HCT116 (cell line): ENCODE data around the gene YY1. TPM values are rescaled to one million over a fixed set of nuclear protein-coding genes. Genes with fewer than 3 reads are reported as not detected.

Experiments used
- ATAC-seq: fragments of 200-7000 bp; cut with Tn5 transposase; 2 replicates; pipeline ENCODE4 v1.9.1; 2020; ENCODE audit warnings: mild to moderate bottlenecking, moderate library complexity
- BruUV-seq: library from RNA; stranded (reverse); fragments of 400-500 nt; replicated peaks from 2 replicates; lab custom pipeline; 2021; lab: Mats Ljungman, UMichigan
- CTCF ChIA-PET: fragments of 300-600 bp; sonication (Branson Sonifier 250); formaldehyde crosslinking; loops from one replicate; lab custom pipeline; 2021; ENCODE audit warnings: antibody characterized with exemption; lab: Charles Lee
- POLR2A ChIA-PET: fragments of 300-600, 350-600 bp; sonication (Branson Sonifier 250); formaldehyde crosslinking; loops from one replicate; lab custom pipeline; 2021; ENCODE audit warnings: antibody characterized with exemption; lab: Charles Lee
- RAD21 ChIA-PET, 2 experiments: fragments of 300-600 bp; sonication (Branson Sonifier 250); formaldehyde crosslinking; loops; one replicate each; lab custom pipeline; 2023; ENCODE audit warnings: low total read pairs in 2 of 2; ENCODE audit not compliant: uncharacterized antibody in 2 of 2, unreplicated experiment in 2 of 2, low non-redundant PET in 1 of 2; lab: Charles Lee
- DNase-seq: peaks from one replicate; pipeline ENCODE4 v3.0.0-alpha.2; 2010; ENCODE audit warnings: low read depth, low spot score
- H2AFZ ChIP-seq: fragments of 200-600 bp; shearing (Covaris generic), sonication (generic); 2 replicates; pipeline ENCODE4 v1.6.1; 2017; ENCODE audit warnings: low read depth, mixed run types, mixed read lengths, antibody characterized with exemption, low read length; ENCODE audit not compliant: poor library complexity, severe bottlenecking
- H3K27ac ChIP-seq: 2 replicates; pipeline ENCODE4 v1.5.1; 2012; ENCODE audit warnings: low read depth, low read length
- H3K27me3 ChIP-seq: fragments of 200-600 bp; sonication (generic); 2 replicates; pipeline ENCODE4 v1.6.1; 2016; ENCODE audit warnings: mixed run types, low read length, mixed read lengths; ENCODE audit not compliant: insufficient read depth
- H3K36me3 ChIP-seq, 2 experiments: fragments of 200-500 bp in 1 of 2; fragments of 200-600 bp in 1 of 2; sonication (Bioruptor generic) in 1 of 2; sonication (generic) in 1 of 2; 2 replicates each; pipeline versions ENCODE4 v1.5.1 to v1.6.1; 2014 to 2016; ENCODE audit warnings: low read length in 2 of 2, inconsistent platforms in 1 of 2, mixed read lengths in 1 of 2, mixed run types in 1 of 2; ENCODE audit not compliant: insufficient read depth in 2 of 2, control insufficient read depth in 1 of 2
- H3K4me1 ChIP-seq, 2 experiments: fragments of 200-600 bp in 1 of 2; sonication (generic) in 1 of 2; 2 replicates each; pipeline versions ENCODE4 v1.5.1 to v1.6.1; 2012 to 2017; ENCODE audit warnings: low read length in 2 of 2, inconsistent platforms in 1 of 2, mild to moderate bottlenecking in 1 of 2, mixed read lengths in 1 of 2, mixed run types in 1 of 2, moderate library complexity in 1 of 2; ENCODE audit not compliant: insufficient read depth in 2 of 2, control insufficient read depth in 1 of 2
- H3K4me2 ChIP-seq: fragments of 200-600 bp; sonication (generic); 2 replicates; pipeline ENCODE4 v1.6.1; 2017; ENCODE audit warnings: mixed run types, low read length, mixed read lengths
- H3K4me3 ChIP-seq, 2 experiments: fragments of 200-600 bp in 1 of 2; sonication (generic) in 1 of 2; replicated peaks in 1 of 2; 2 replicates each; pipeline ENCODE4 v1.5.1; 2011 to 2016; ENCODE audit warnings: low read length in 2 of 2, control low read depth in 1 of 2, low read depth in 1 of 2, mild to moderate bottlenecking in 1 of 2, mixed read lengths in 1 of 2, mixed run types in 1 of 2
- H3K79me2 ChIP-seq: fragments of 200-600 bp; sonication (generic); 2 replicates; pipeline ENCODE4 v1.6.1; 2017; ENCODE audit warnings: mild to moderate bottlenecking, mixed run types, low read length, moderate library complexity, mixed read lengths; ENCODE audit not compliant: insufficient read depth
- H3K9ac ChIP-seq: fragments of 200-600 bp; sonication (generic); 2 replicates; pipeline ENCODE4 v1.6.1; 2016; ENCODE audit warnings: low read length, mixed read lengths
- H3K9me2 ChIP-seq: fragments of 200-600 bp; sonication (generic), shearing (Covaris generic); 2 replicates; pipeline ENCODE4 v1.6.1; 2017; ENCODE audit warnings: mixed run types, mild to moderate bottlenecking, moderate library complexity; ENCODE audit not compliant: insufficient read depth
- H3K9me3 ChIP-seq, 2 experiments: fragments of 200-500 bp in 1 of 2; fragments of 200-600 bp in 1 of 2; sonication (Bioruptor generic) in 1 of 2; sonication (generic) in 1 of 2; 2 replicates each; pipeline ENCODE4 v1.6.1; 2014 to 2017; ENCODE audit warnings: low read length in 2 of 2, mixed read lengths in 2 of 2, inconsistent platforms in 1 of 2, low read depth in 1 of 2, mild to moderate bottlenecking in 1 of 2, mixed run types in 1 of 2, moderate library complexity in 1 of 2; ENCODE audit not compliant: control insufficient read depth in 1 of 2, insufficient read depth in 1 of 2
- H4K20me1 ChIP-seq: fragments of 200-600 bp; sonication (generic), shearing (Covaris generic); 2 replicates; pipeline ENCODE4 v1.6.1; 2017; ENCODE audit warnings: mixed run types, mild to moderate bottlenecking, moderate library complexity; ENCODE audit not compliant: insufficient read depth
- CBX3 ChIP-seq: IDR thresholded peaks from 2 replicates; pipeline ENCODE4 v1.6.1; 2012; ENCODE audit warnings: low read depth
- CEBPB ChIP-seq: IDR thresholded peaks from 2 replicates; pipeline ENCODE4 v1.6.1; 2012; ENCODE audit warnings: low read depth
- CTCF ChIP-seq, 3 experiments: fragments of 200-600 bp in 1 of 3; sonication (generic) in 1 of 3; IDR thresholded peaks in 2 of 3; conservative IDR thresholded peaks in 1 of 3; 2 replicates each; pipeline ENCODE4 v1.5.1; 2012 to 2017; ENCODE audit warnings: low read depth in 2 of 3, low read length in 2 of 3, antibody characterized with exemption in 1 of 3, borderline replicate concordance in 1 of 3, control low read depth in 1 of 3, mild to moderate bottlenecking in 1 of 3, mixed read lengths in 1 of 3, mixed run types in 1 of 3, moderate library complexity in 1 of 3; ENCODE audit not compliant: insufficient read depth in 1 of 3
- ELF1 ChIP-seq: IDR thresholded peaks from 2 replicates; pipeline ENCODE4 v1.6.1; 2012; ENCODE audit warnings: low read depth, borderline replicate concordance
- EZH2phosphoT487 ChIP-seq: fragments of 200-600 bp; IDR thresholded peaks from 2 replicates; pipeline ENCODE4 v1.6.1; 2018; ENCODE audit warnings: antibody characterized with exemption, borderline replicate concordance
- JUND ChIP-seq: IDR thresholded peaks from 2 replicates; pipeline ENCODE4 v1.6.1; 2012
- POLR2A ChIP-seq: IDR thresholded peaks from 2 replicates; pipeline ENCODE4 v1.7.0; 2011; ENCODE audit warnings: borderline replicate concordance; ENCODE audit not compliant: insufficient read depth, insufficient read length; ENCODE audit errors: extremely low read depth
- POLR2AphosphoS5 ChIP-seq: IDR thresholded peaks from 2 replicates; pipeline ENCODE4 v1.6.1; 2011; ENCODE audit warnings: mild to moderate bottlenecking, low read depth, low read length, moderate library complexity
- ZBTB33 ChIP-seq: IDR thresholded peaks from 2 replicates; pipeline ENCODE4 v1.6.1; 2011; ENCODE audit warnings: mild to moderate bottlenecking, low read length, moderate library complexity; ENCODE audit not compliant: insufficient replicate concordance; ENCODE audit errors: extremely low read depth
- ZFX ChIP-seq: fragments of 450-650 bp; IDR thresholded peaks from 2 replicates; pipeline ENCODE4 v1.6.1; 2017
- intact Hi-C: fragments of 100-400 bp; cut with micrococcal nuclease; formaldehyde crosslinking; loops from 2 replicates; pipeline ENCODE4 v1.10.0; 2022
- total RNA-seq: library from RNA; stranded (reverse); gene quantifications from one replicate; pipeline ENCODE4 v1.2.1, GENCODE V29; 2021; ENCODE audit not compliant: unreplicated experiment
- TF ChIP-seq, protein P1 (sequence below): IDR thresholded peaks from 2 replicates; pipeline ENCODE4 v1.6.1; 2012
- TF ChIP-seq, protein P2 (sequence below): IDR thresholded peaks from 2 replicates; pipeline ENCODE4 v1.6.1; 2012

YY1 gene
- total RNA-seq, 1 experiment from 2014 or later, result 111 TPM

DNA sequence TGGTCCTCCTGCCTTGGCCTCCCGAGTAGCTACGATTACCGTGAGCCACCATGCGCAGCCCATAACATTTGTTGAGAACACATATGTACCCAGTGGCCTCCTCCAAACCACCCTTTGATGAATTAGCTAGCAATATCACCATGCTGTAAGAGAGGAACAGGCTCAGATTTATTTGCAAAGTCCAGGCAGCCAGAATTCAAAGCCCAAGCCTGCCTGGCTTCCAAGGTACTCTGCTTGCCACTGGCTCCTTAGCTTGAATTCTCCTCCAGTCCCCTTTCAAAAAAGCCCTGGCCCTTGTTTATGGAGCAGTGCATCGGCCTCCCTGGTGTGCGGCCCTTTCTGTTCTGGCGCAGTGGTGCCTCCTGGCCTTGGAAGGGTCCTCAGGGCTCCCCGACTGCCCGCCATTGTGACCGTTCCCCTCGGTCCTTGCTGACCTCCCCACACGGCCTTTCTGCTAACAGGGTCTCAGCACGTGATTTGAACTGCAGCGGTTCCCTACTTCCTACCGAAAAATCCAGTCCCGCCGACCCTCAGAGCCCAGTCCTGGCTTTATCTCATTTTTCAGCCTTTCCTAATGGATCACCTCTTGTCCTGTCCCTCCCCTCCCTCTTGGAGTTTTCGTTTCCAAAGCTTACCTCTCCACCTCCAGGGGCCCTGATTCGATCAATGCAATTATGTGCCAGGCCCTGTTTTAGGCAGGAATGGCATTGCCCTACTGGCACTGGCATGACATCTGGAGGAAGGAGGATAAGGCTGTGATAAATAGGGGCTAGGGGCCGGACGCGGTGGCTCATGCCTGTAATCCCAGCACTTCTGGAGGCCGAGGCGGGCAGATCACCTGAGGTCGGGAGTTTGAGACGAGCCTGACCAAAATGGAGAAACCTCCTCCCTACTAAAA lies 45.3 kb downstream of the YY1 start (continued):
- TF ChIP-seq CEBPB, result no peak

- CTCF ChIA-PET, result interaction anchor here (0.7 to 3.6 kb wide), 8 partner anchors 11 to 155 kb away, joined by 3 to 19 read pairs (median 4); no protein-coding TSS in a partner anchor
- peak overlapping the region; percentile 49 to 65 for H3K4me3 ChIP-seq
- no peaks in the 10 kb centered on the region for H3K9me3 ChIP-seq
- no peak for DNase-seq
- peak overlapping the region; percentile 96 for H3K27ac ChIP-seq
- H3K9me2 ChIP-seq, result no peaks in the 10 kb centered on the region
- H3K4me2 ChIP-seq, result peak overlapping the region; percentile 90
- ATAC-seq, result peak; percentile 84
- H4K20me1 ChIP-seq, result 0 out of 2 replicates have a peak, but pooled peaks cover 4% of the 10 kb centered on the region
- RAD21 ChIA-PET, result no interaction called here
- intact Hi-C loops, result loop anchor here (5.0 kb wide), 1 partner anchor 92 kb away; the partner anchor contains the start of gene WDR25
- no peaks in the 10 kb centered on the region for H3K36me3 ChIP-seq
- peaks cover 24% of the 10 kb centered on the region for H3K79me2 ChIP-seq
- H2AFZ ChIP-seq, result no peak overlapping the region
- peaks cover 5 to 20% of the 10 kb centered on the region in 2 experiments; a peak in 2 of 4 replicates for H3K4me1 ChIP-seq
- BruUV-seq, result no TSS peak
- H3K27me3 ChIP-seq, result no peaks in the 10 kb centered on the region
- TF ChIP-seq CTCF (IDR thresholded peaks at IDR 0.05 in 2 of 3, conservative IDR thresholded peaks at IDR 0.05 in 1 of 3; ENCODE audit: borderline replicate concordance in 1 of 3, insufficient read depth in 1 of 3, low read depth in 2 of 3, low read length in 2 of 3) (peak; percentile 75 to 83 (median 78)), ELF1 (no peak), POLR2AphosphoS5 (peak; percentile 50), EZH2phosphoT487 (no peak), CBX3 (no peak), JUND (no peak), CEBPB (no peak), ZBTB33 (no peak), ZFX (peak; percentile 93; the same call in 1 of the 2 replicates), POLR2A (peak; percentile 63)
- TF ChIP-seq, protein P1, sequence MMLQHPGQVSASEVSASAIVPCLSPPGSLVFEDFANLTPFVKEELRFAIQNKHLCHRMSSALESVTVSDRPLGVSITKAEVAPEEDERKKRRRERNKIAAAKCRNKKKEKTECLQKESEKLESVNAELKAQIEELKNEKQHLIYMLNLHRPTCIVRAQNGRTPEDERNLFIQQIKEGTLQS, result no peak
- TF ChIP-seq, protein P2, sequence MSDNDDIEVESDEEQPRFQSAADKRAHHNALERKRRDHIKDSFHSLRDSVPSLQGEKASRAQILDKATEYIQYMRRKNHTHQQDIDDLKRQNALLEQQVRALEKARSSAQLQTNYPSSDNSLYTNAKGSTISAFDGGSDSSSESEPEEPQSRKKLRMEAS, result peak; percentile 77
- TF ChIP-seq, all 23 proteins: peak for 5
- POLR2A ChIA-PET, result no interaction called here
- H3K9ac ChIP-seq, result peak overlapping the region; percentile 79
Measured at GRCh38 chr14:100285021-100285912, 46.3 kb downstream of the YY1 start.
